Hepatocyte (in vitro differentiated cells): Measurements from ENCODE around the gene DNAJC9.

Experiments used
- CTCF ChIP-seq: fragments of 200-600 bp; sonication (generic); IDR thresholded peaks from 2 replicates; pipeline ENCODE4 v1.5.1; 2016; ENCODE audit warnings: antibody characterized with exemption, mild to moderate bottlenecking; ENCODE audit not compliant: poor library complexity
- EZH2phosphoT487 ChIP-seq: fragments of 200-600 bp; sonication (generic); IDR thresholded peaks from one replicate; pipeline ENCODE4 v1.6.1; 2018; ENCODE audit warnings: antibody characterized with exemption, mild to moderate bottlenecking, low read depth, moderate library complexity; ENCODE audit not compliant: unreplicated experiment, severe bottlenecking

GRCh38 chr10:73293461-73293860, 46.4 kb upstream of the DNAJC9 start:
- TF ChIP-seq CTCF (no peak), EZH2phosphoT487 (no peak)
